K562 (cell line): Measurements from ENCODE around the gene ARHGAP24. TPM values are rescaled to one million over a fixed set of nuclear protein-coding genes. Genes with fewer than 3 reads are reported as not detected.

ENCODE experiments used
- ATAC-seq: fragments of 200-7000 bp; cut with Tn5 transposase; 3 replicates; pipeline ENCODE4 v1.9.1; 2020; ENCODE audit warnings: moderate library complexity
- BruUV-seq: library from RNA; stranded (reverse); fragments of 400-500 nt; replicated peaks from 2 replicates; lab custom pipeline; 2021; lab: Mats Ljungman, UMichigan
- CTCF ChIA-PET: fragments of 300-600 bp; formaldehyde crosslinking; extraction: SDS; loops from one replicate; lab custom pipeline; 2021; ENCODE audit warnings: low intra/inter-chr PET ratio; lab: Yijun Ruan, JAX
- POLR2A ChIA-PET: fragments of 300-600, 350-650 bp; sonication (Branson Sonifier 250); formaldehyde crosslinking; extraction: SDS; loops from one replicate; lab custom pipeline; 2021; ENCODE audit warnings: antibody characterized with exemption, inconsistent platforms; lab: Yijun Ruan, JAX
- DNase-seq, 4 experiments: peaks; one replicate each; pipeline versions ENCODE4 v3.0.0 to v3.0.0-alpha.2; 2011 to 2018; ENCODE audit warnings: low spot score in 3 of 4, mixed read lengths in 3 of 4; ENCODE audit errors: extremely low read depth in 1 of 4
- FAIRE-seq: peaks from 2 replicates; lab custom pipeline; 2011; peaks lifted over from hg19 to GRCh38; lab: Jason Lieb, UNC
- H2AFZ ChIP-seq: 2 replicates; pipeline ENCODE4 v1.6.0; 2011; ENCODE audit warnings: low read depth, low read length, control low read depth, inconsistent platforms
- H3K27ac ChIP-seq: fragments of 200-600 bp; 3 replicates; pipeline ENCODE4 v1.8.0; 2011; ENCODE audit warnings: low read depth, mild to moderate bottlenecking, control low read depth, inconsistent platforms, low read length, moderate library complexity, mixed read lengths; ENCODE audit errors: extremely low read depth
- H3K27me3 ChIP-seq, 2 experiments: fragments of 300-600 bp in 1 of 2; 2 replicates in 1 of 2; 3 replicates in 1 of 2; pipeline versions ENCODE4 v1.6.0 to v1.8.0; 2011; ENCODE audit warnings: inconsistent platforms in 2 of 2, low read length in 2 of 2, mild to moderate bottlenecking in 1 of 2, mixed read lengths in 1 of 2, moderate library complexity in 1 of 2; ENCODE audit not compliant: control insufficient read depth in 2 of 2, insufficient read depth in 2 of 2
- H3K36me3 ChIP-seq: fragments of 300-600 bp; 3 replicates; pipeline ENCODE4 v1.8.0; 2011; ENCODE audit warnings: mild to moderate bottlenecking, low read length, inconsistent platforms; ENCODE audit not compliant: control insufficient read depth, insufficient read depth
- H3K4me1 ChIP-seq, 2 experiments: fragments of 200-600 bp in 1 of 2; replicated peaks in 1 of 2; 2 replicates in 1 of 2; 3 replicates in 1 of 2; pipeline versions ENCODE4 v1.5.1 to v1.8.0; 2011; ENCODE audit warnings: inconsistent platforms in 2 of 2, low read length in 2 of 2, mild to moderate bottlenecking in 1 of 2, mixed read lengths in 1 of 2, moderate library complexity in 1 of 2; ENCODE audit not compliant: control insufficient read depth in 2 of 2, insufficient read depth in 2 of 2
- H3K4me2 ChIP-seq: 2 replicates; pipeline ENCODE4 v1.6.1; 2011; ENCODE audit warnings: low read length, control low read depth, inconsistent platforms, mixed read lengths; ENCODE audit not compliant: insufficient read depth
- H3K4me3 ChIP-seq: fragments of 200-600 bp; sonication (generic), shearing (Covaris generic); 2 replicates; pipeline ENCODE4 v1.5.1; 2016; ENCODE audit warnings: control low read depth, inconsistent platforms
- H3K79me2 ChIP-seq: fragments of 200-600 bp; 3 replicates; pipeline ENCODE4 v1.8.0; 2011; ENCODE audit warnings: low read length, inconsistent platforms; ENCODE audit not compliant: control insufficient read depth, insufficient read depth
- H3K9ac ChIP-seq, 2 experiments: 2 replicates each; pipeline versions ENCODE4 v1.6.0 to v1.6.1; 2011; ENCODE audit warnings: low read depth in 2 of 2, low read length in 2 of 2, control low read depth in 1 of 2, inconsistent platforms in 1 of 2, mild to moderate bottlenecking in 1 of 2, mixed read lengths in 1 of 2; ENCODE audit not compliant: insufficient read depth in 1 of 2
- H3K9me1 ChIP-seq: one replicate; pipeline ENCODE4 v1.6.0; 2011; ENCODE audit warnings: inconsistent platforms, mild to moderate bottlenecking, low read length, moderate library complexity; ENCODE audit not compliant: control insufficient read depth, insufficient read depth
- H3K9me3 ChIP-seq: replicated peaks from 2 replicates; pipeline ENCODE4 v1.5.1; 2011; ENCODE audit warnings: low read depth, low read length, inconsistent platforms; ENCODE audit not compliant: control insufficient read depth, insufficient read depth
- H4K20me1 ChIP-seq: replicated peaks from 2 replicates; pipeline ENCODE4 v1.6.1; 2011; ENCODE audit warnings: low read length, inconsistent platforms, mixed read lengths; ENCODE audit not compliant: control insufficient read depth, insufficient read depth
- CBX8 ChIP-seq: fragments of 200-600 bp; sonication (generic); IDR thresholded peaks from 2 replicates; pipeline ENCODE4 v1.6.1; 2012; ENCODE audit warnings: borderline replicate concordance, mixed run types, low read depth, mild to moderate bottlenecking, moderate library complexity, mixed read lengths, low read length, control low read depth, inconsistent platforms; ENCODE audit not compliant: poor library complexity, severe bottlenecking; ENCODE audit errors: extremely low read depth
- CEBPZ ChIP-seq: fragments of 150-350 bp; IDR thresholded peaks from 2 replicates; pipeline ENCODE4 v1.6.1; 2014; ENCODE audit warnings: low read depth, mild to moderate bottlenecking, low read length, borderline replicate concordance
- ILF3 ChIP-seq: fragments of 450-650 bp; IDR thresholded peaks from 2 replicates; pipeline ENCODE4 v1.6.1; 2018; ENCODE audit warnings: antibody characterized with exemption, mild to moderate bottlenecking, moderate library complexity, borderline replicate concordance
- KAT7 ChIP-seq: sonication (generic); formaldehyde crosslinking; IDR thresholded peaks from 2 replicates; pipeline ENCODE4 v1.8.0; 2022; ENCODE audit warnings: missing genetic modification reagents, mild to moderate bottlenecking, borderline replicate concordance
- LEF1 ChIP-seq: fragments of 450-650 bp; IDR thresholded peaks from 2 replicates; pipeline ENCODE4 v1.6.1; 2016; ENCODE audit warnings: mild to moderate bottlenecking
- RAD21 ChIP-seq, 2 experiments: fragments of 250-450 bp in 1 of 2; fragments of 450-650 bp in 1 of 2; sonication (Bioruptor Pico) in 1 of 2; formaldehyde crosslinking in 1 of 2; IDR thresholded peaks in 1 of 2; conservative IDR thresholded peaks in 1 of 2; 2 replicates each; pipeline versions ENCODE4 v1.4.0 to v1.8.0; 2020 to 2022; ENCODE audit warnings: mild to moderate bottlenecking in 2 of 2, moderate library complexity in 1 of 2
- STAT5B ChIP-seq: fragments of 250-450 bp; sonication (Bioruptor Pico); IDR thresholded peaks from 2 replicates; pipeline ENCODE4 v1.8.0; 2021; ENCODE audit warnings: mild to moderate bottlenecking, inconsistent platforms
- TAF9B ChIP-seq: fragments of 450-650 bp; IDR thresholded peaks from 2 replicates; pipeline ENCODE4 v1.6.1; 2018; ENCODE audit warnings: mild to moderate bottlenecking; ENCODE audit not compliant: partially characterized antibody
- ZFP1 ChIP-seq: fragments of 450-650 bp; formaldehyde crosslinking; IDR thresholded peaks from 2 replicates; pipeline ENCODE4 v1.4.0; 2020; ENCODE audit warnings: mild to moderate bottlenecking, mixed read lengths
- ZNF143 ChIP-seq: sonication (generic); formaldehyde crosslinking; IDR thresholded peaks from 2 replicates; pipeline ENCODE4 v1.9.0; 2022; ENCODE audit warnings: mild to moderate bottlenecking, missing genetic modification reagents
- ZNF589 ChIP-seq: fragments of 200-800 bp; sonication (Bioruptor generic); IDR thresholded peaks from 2 replicates; pipeline ENCODE4 v1.6.1; 2016; ENCODE audit warnings: low read depth, missing genetic modification characterization, missing compliant biosample characterization
- ZNF644 ChIP-seq: fragments of 200-800 bp; sonication (Bioruptor generic); IDR thresholded peaks from 2 replicates; pipeline ENCODE4 v1.6.1; 2016; ENCODE audit warnings: low read depth, missing genetic modification characterization, missing compliant biosample characterization
- WGBS: fragments of 100-300 bp; shearing (Covaris generic); methylation state at CpG from one replicate; pipeline ENCODE4 v1.1.6; 2016; ENCODE audit warnings: low coverage, mixed read lengths; ENCODE audit not compliant: insufficient coverage; ENCODE audit errors: missing lambda C conversion rate; 5-methylcytosine and 5-hydroxymethylcytosine counted together
- in situ Hi-C: fragments of 300-500 bp; cut with MboI; formaldehyde crosslinking; loops from 4 replicates; pipeline ENCODE4 v1.15.0; 2018; ENCODE audit warnings: inconsistent platforms, mixed read lengths
- intact Hi-C: fragments of 100-400 bp; cut with micrococcal nuclease; formaldehyde crosslinking; loops from 2 replicates; pipeline ENCODE4 v1.14.2; 2022
- polyA plus RNA-seq, 8 experiments: library from polyadenylated mRNA; depleted of rRNA in 4 of 8; stranded (reverse) in 5 of 8; unstranded in 3 of 8; fragments of >200 nt; fragmentation: Nextera tagmentation in 2 of 8; fragmentation: Illumina TruSeq in 1 of 8; extraction: Ambion mirVana in 2 of 8; extraction: Trizol in 1 of 8; gene quantifications; 2 replicates each; pipeline versions ENCODE4 v1.2.1 to v1.2.3, GENCODE V29; 2011 to 2014; ENCODE audit warnings: inconsistent platforms in 1 of 8, missing spikeins in 1 of 8
- total RNA-seq, 7 experiments: library from RNA; depleted of rRNA in 6 of 7; stranded (reverse); fragments of >200 nt in 6 of 7; fragmentation: Illumina TruSeq in 2 of 7; extraction: Trizol in 2 of 7; gene quantifications; 2 replicates each; pipeline versions ENCODE4 v1.2.1 to v1.2.3, GENCODE V29; 2011 to 2021; ENCODE audit warnings: low replicate concordance in 1 of 7
- TF ChIP-seq, protein P1 (sequence below): fragments of 450-650 bp; formaldehyde crosslinking; IDR thresholded peaks from 2 replicates; pipeline ENCODE4 v1.4.0; 2020; ENCODE audit warnings: mild to moderate bottlenecking, moderate library complexity
- TF ChIP-seq, protein P2 (sequence below): fragments of 250-450 bp; sonication (Bioruptor Pico); IDR thresholded peaks from 2 replicates; pipeline ENCODE4 v1.4.0; 2020; ENCODE audit warnings: mild to moderate bottlenecking, moderate library complexity, borderline replicate concordance

The ARHGAP24 gene
- total and polyA plus RNA-seq, 9 of the 15 experiments (the other 6 are each of a cell fraction or from before 2014, with no cell fraction given): 8.0 to 22.6 (median 14.0) TPM

DNA sequence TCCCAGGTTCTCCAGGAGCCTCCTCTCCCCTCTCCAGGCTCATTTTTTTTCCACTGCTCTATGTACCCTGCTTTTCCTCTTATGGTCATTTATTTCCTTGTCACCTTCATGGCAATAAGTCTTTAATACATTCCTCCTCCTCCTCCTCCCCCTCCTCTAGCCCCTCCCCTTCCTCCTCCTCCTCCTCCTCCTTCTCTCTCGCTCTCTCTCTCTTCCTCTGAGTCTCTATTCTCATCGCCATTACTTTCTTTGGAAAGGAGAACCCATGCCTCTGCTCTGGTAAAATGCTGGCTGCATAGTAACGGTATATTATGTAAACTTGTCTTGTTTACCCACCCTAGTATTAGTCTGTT is 35.7 kb downstream of the ARHGAP24 start:
- H4K20me1 ChIP-seq: no peaks in the 10 kb centered on the region
- no peak overlapping the region for H2AFZ ChIP-seq
- H3K4me2 ChIP-seq: no peak overlapping the region
- no peaks in the 10 kb centered on the region for H3K4me1 ChIP-seq
- CTCF ChIA-PET: no interaction called here
- H3K27me3 ChIP-seq: peaks cover 0 to 5% of the 10 kb centered on the region in 2 experiments; a peak in 2 of 5 replicates
- POLR2A ChIA-PET: no interaction called here
- ATAC-seq: no peak
- TF ChIP-seq ZFP1 (CRISPR knock-in tag): no peak
- TF ChIP-seq CBX8: no peak
- TF ChIP-seq ZNF589: no peak
- TF ChIP-seq, protein P1, sequence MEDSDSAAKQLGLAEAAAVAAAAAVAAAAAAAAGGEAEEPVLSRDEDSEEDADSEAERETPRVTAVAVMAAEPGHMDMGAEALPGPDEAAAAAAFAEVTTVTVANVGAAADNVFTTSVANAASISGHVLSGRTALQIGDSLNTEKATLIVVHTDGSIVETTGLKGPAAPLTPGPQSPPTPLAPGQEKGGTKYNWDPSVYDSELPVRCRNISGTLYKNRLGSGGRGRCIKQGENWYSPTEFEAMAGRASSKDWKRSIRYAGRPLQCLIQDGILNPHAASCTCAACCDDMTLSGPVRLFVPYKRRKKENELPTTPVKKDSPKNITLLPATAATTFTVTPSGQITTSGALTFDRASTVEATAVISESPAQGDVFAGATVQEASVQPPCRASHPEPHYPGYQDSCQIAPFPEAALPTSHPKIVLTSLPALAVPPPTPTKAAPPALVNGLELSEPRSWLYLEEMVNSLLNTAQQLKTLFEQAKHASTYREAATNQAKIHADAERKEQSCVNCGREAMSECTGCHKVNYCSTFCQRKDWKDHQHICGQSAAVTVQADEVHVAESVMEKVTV (CRISPR knock-in tag): no peak
- TF ChIP-seq LEF1: no peak
- no peak for TF ChIP-seq ZNF143 (CRISPR knock-in tag)
- TF ChIP-seq KAT7 (CRISPR knock-in tag): no peak
- no peak for TF ChIP-seq TAF9B
- TF ChIP-seq STAT5B: no peak
- TF ChIP-seq CEBPZ: no peak
- TF ChIP-seq, protein P2, sequence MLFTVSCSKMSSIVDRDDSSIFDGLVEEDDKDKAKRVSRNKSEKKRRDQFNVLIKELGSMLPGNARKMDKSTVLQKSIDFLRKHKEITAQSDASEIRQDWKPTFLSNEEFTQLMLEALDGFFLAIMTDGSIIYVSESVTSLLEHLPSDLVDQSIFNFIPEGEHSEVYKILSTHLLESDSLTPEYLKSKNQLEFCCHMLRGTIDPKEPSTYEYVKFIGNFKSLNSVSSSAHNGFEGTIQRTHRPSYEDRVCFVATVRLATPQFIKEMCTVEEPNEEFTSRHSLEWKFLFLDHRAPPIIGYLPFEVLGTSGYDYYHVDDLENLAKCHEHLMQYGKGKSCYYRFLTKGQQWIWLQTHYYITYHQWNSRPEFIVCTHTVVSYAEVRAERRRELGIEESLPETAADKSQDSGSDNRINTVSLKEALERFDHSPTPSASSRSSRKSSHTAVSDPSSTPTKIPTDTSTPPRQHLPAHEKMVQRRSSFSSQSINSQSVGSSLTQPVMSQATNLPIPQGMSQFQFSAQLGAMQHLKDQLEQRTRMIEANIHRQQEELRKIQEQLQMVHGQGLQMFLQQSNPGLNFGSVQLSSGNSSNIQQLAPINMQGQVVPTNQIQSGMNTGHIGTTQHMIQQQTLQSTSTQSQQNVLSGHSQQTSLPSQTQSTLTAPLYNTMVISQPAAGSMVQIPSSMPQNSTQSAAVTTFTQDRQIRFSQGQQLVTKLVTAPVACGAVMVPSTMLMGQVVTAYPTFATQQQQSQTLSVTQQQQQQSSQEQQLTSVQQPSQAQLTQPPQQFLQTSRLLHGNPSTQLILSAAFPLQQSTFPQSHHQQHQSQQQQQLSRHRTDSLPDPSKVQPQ: no peak
- TF ChIP-seq RAD21 (CRISPR knock-in tag; conservative IDR thresholded peaks at IDR 0.05 in 1 of 2, IDR thresholded peaks at IDR 0.05 in 1 of 2): no peak
- no peak for TF ChIP-seq ZNF644 (tag)
- TF ChIP-seq ILF3: no peak
- TF ChIP-seq, all 486 proteins: peak for 0
- H3K27ac ChIP-seq: no peak overlapping the region
- no peaks in the 10 kb centered on the region for H3K9me1 ChIP-seq
- no peaks in the 10 kb centered on the region for H3K79me2 ChIP-seq
- FAIRE-seq (no peak), DNase-seq (no peak)
- H3K4me3 ChIP-seq: no peak overlapping the region
- WGBS: 0% methylated on average over 1 of the region's 3 CpGs
- H3K9me3 ChIP-seq: no peaks in the 10 kb centered on the region
- intact Hi-C loops: loop anchor here (10.0 kb wide), 1 partner anchor 234 kb away; no protein-coding TSS in a partner anchor
- no TSS peak for BruUV-seq
- in situ Hi-C loops: no loop called here
- H3K9ac ChIP-seq: no peak overlapping the region
- H3K36me3 ChIP-seq: no peaks in the 10 kb centered on the region
